GM12891 (cell line): ENCODE measurements around the gene ABCA1.
"Not testable (repeated sequence)": the region's sequence is repeated elsewhere in the genome, so short reads cannot be mapped to it uniquely, and the experiment has no call there.

ENCODE experiments used
- DNase-seq: peaks from one replicate; pipeline ENCODE4 v3.0.0; 2011; ENCODE audit warnings: low spot score; ENCODE audit not compliant: insufficient read length
- FAIRE-seq: peaks from 2 replicates; lab custom pipeline; 2011; peaks lifted over from hg19 to GRCh38; lab: Jason Lieb, UNC
- PAX5 ChIP-seq: IDR thresholded peaks from 2 replicates; pipeline ENCODE4 v1.6.1; 2011; ENCODE audit warnings: low read length, moderate library complexity, mild to moderate bottlenecking; ENCODE audit not compliant: insufficient read depth, severe bottlenecking
- POLR2A ChIP-seq: IDR thresholded peaks from 2 replicates; pipeline ENCODE4 v1.6.1; 2011; ENCODE audit warnings: low read depth, low read length, control low read depth
- POLR2AphosphoS5 ChIP-seq: IDR thresholded peaks from 2 replicates; pipeline ENCODE4 v1.6.1; 2011; ENCODE audit warnings: low read depth, low read length, control low read depth
- POU2F2 ChIP-seq: IDR thresholded peaks from 2 replicates; pipeline ENCODE4 v1.6.1; 2011; ENCODE audit warnings: low read depth, mild to moderate bottlenecking, control low read depth, low read length, moderate library complexity
- SPI1 ChIP-seq: IDR thresholded peaks from 2 replicates; pipeline ENCODE4 v1.6.1; 2011; ENCODE audit warnings: low read depth, low read length, control low read depth
- TAF1 ChIP-seq: IDR thresholded peaks from 2 replicates; pipeline ENCODE4 v1.6.1; 2011; ENCODE audit warnings: low read depth, low read length, control low read depth

Gene ABCA1

DNA sequence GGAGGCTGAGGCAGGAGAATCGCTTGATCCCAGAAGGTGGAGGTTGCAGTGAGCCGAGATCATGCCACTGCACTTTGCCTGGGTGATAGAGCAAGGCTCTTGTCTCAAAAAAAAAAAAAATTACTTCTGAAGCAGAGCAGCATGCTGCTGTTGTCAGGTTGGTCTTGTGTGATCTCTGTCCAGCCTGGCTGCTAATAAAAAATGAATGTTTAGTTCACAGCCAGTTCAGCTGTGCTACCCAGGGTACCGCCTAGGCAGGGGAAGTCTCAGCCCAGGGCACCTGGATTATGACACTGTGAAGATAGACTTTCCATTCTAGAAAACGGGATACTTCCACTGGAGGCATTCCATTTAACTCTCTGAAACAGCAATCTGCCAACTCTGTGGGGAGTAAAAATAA is 23.5 kb upstream of the ABCA1 start:
- DNase-seq: no peak
- TF ChIP-seq TAF1: no peak
- no peak for TF ChIP-seq SPI1
- TF ChIP-seq PAX5: no peak
- no peak for TF ChIP-seq POLR2A
- no peak for TF ChIP-seq POU2F2
- TF ChIP-seq POLR2AphosphoS5: no peak
- no peak for FAIRE-seq

DNA sequence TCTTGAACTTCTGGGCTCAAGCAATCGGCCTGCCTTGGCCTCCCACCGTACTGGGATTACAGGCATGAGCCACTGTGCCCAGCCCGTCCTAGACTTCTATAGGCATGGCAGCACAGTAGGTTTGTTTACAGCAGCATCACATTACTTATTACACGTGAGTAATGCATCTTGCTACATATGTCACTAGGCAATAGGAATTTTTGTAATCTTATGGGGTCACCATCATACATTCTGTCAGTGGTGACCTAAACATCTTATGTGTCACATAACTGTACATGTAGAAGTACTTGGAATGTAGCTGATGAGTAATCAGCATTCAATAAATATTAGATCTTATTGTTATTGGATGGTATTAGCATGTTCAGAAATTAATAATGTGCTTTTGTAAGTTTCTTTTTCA is 22.9 kb upstream of the ABCA1 start:
- TF ChIP-seq PAX5 (no peak), POU2F2 (no peak), SPI1 (no peak), TAF1 (no peak), POLR2AphosphoS5 (no peak), POLR2A (no peak)
- no peak for DNase-seq
- no peak for FAIRE-seq

DNA sequence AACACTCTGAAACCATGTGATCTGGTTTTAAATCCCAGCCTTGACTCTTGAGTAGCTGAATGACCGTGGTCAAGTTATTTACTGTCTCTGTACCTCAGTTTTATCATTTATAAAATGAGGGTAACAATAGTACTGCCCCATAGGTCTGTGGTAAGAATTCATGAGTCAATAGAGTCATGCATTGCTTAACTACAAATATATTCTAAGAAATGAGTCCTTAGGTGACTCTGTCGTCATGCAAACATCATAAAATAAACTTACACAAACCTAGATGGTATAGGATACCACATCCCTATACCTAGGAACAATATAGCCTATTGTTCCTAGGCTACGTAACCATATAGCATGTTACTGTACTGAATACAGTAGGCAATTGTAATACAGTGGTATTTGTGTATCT is 20.3 kb upstream of the ABCA1 start:
- TF ChIP-seq POU2F2 (no peak), POLR2AphosphoS5 (no peak), PAX5 (no peak), TAF1 (no peak), SPI1 (no peak)
- DNase-seq: no peak
- FAIRE-seq: no peak

DNA sequence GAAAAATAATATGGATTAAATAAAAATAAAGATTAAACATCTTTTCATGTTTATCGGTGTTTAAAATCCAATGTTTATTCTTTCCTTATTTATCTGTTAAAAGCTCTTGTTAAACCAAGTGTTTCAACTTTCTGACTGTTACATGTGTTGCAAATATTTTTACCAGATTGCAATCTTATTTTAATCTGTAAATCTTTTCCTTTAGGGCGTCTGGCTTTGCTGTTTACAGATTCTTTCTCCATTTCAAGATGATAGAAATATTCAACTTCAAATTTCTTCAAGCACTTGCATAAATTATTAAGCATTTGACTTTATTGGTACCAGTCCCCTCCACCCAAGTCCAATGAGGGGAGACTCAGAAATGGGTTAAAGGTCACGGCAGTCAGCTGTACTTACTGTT is 16.9 kb upstream of the ABCA1 start:
- no peak for TF ChIP-seq PAX5
- no peak for TF ChIP-seq SPI1
- no peak for TF ChIP-seq POLR2A
- no peak for TF ChIP-seq TAF1
- no peak for TF ChIP-seq POLR2AphosphoS5
- no peak for TF ChIP-seq POU2F2
- DNase-seq (no peak), FAIRE-seq (no peak)

DNA sequence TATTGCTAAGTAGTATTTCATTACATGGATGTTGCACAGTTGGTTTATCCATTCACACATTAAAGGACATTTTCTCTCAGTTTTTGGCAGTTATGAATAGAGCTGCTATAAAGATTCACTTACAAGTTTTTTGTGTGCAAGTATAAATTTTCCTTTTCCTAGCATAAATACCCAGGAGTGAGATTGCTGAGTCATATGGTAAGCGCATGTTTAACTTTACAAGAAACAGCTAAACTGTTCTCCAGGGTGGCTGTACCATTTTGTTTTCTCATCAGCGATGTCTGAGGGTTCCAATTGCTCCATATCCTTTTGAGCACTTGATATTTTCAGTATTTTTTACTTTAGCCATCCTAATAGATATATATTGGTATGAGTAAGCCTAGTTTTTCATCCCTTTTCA is 16.4 kb upstream of the ABCA1 start:
- TF ChIP-seq PAX5: no peak
- TF ChIP-seq POU2F2: no peak
- TF ChIP-seq POLR2AphosphoS5: no peak
- no peak for TF ChIP-seq POLR2A
- TF ChIP-seq SPI1: no peak
- DNase-seq (no peak), FAIRE-seq (no peak)

DNA sequence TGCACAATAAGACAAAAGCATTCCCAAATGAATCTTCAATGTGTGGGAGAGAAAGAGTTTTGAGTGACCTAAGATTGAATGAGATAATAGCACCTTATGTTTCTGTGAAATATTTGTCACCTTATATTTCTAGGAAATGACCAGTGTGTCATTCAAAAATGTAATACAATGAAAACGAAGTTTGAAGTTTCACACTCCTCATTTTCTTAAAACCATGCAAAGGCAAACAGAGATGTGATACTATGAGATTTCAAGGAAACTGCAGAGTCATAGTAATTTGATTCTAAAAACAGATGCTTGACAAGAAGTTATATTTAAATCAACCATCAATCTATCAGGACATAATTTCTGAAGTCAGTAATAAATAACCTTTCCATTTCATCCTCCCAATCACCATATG is 13.6 kb upstream of the ABCA1 start:
- no peak for FAIRE-seq
- DNase-seq: no peak

DNA sequence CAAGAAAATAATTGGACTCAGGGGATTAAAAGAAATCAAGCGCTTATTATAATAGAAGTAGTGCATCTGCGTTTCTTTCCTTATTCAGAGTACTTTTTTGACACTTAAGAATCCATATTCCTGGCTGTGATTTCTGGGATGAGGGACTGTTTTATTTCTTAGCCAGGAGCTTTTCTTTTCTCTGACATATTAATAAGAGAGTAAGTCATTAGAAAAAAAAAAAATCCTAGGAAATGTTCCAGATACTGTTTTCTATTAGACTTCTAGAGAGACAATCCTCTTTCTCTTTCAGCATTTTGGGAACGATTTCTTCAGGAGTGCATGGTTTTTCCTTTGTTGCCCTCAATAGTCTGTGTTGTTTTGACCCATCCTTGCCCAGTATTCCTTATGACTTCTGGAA is 8.3 kb upstream of the ABCA1 start:
- DNase-seq (no peak), FAIRE-seq (no peak)
- TF ChIP-seq POLR2AphosphoS5 (no peak), TAF1 (no peak), PAX5 (no peak), SPI1 (no peak), POLR2A (no peak), POU2F2 (no peak)

More for the DNA sequence above, 13.6 kb upstream of the ABCA1 start:
- TF ChIP-seq POLR2AphosphoS5: no peak
- TF ChIP-seq SPI1: no peak
- no peak for TF ChIP-seq TAF1
- no peak for TF ChIP-seq POLR2A
- no peak for TF ChIP-seq POU2F2

DNA sequence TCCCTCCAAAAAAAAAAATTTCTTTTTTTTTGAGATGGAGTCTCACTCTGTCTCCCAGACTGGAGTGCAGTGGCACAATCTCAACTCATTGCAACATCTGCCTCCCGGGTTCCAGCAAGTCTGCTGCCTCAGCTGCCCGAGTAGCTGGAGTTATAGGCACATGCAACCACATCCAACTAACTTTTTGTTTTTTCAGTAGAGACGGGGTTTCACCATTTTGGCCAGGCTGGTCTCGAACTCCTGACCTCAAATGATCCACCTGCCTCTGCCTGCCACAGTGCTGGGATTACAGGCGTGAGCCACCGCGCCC is 7.5 kb upstream of the ABCA1 start:
- not testable (repeated sequence) for DNase-seq, FAIRE-seq

DNA sequence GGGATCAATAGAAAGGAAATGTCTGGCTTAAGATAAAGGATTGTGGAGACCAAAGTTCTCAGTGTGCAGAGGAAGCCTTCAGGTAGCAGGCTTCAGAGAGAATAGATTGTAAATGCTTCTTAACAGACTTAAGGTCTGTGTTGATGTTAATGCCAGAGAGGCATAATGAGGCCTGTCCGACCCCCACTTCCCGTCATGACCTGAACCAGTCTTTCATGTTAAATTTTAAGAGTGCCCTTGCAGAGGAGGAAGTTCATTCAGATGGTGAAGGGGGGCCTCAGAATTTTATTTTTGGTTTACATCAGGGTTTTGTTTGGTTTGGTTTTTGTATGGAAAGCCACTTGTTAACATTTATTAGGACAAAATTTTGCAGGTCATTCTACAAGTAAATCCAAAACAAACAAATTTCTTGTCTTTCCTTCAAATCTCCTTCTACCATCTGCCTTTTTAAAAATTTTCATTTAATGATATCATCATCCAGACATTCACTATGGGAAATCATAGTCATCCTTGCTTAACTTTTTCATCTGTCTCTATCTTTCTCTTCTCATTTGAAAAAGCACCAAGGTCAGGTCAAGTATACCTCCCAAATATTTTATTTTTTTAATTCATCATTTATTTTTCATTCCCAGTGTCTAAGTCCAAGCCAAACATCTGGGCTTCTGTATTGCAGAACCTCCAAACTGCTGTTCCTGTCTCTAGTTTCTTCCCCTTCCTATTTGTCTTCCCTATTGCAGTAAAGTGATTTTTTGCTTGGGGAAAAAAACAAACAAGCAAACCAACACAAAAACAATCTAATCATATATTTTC is 6.9 kb upstream of the ABCA1 start:
- FAIRE-seq: no peak
- TF ChIP-seq POU2F2 (no peak), SPI1 (no peak), POLR2A (no peak), TAF1 (no peak), POLR2AphosphoS5 (no peak), PAX5 (no peak)
- no peak for DNase-seq

DNA sequence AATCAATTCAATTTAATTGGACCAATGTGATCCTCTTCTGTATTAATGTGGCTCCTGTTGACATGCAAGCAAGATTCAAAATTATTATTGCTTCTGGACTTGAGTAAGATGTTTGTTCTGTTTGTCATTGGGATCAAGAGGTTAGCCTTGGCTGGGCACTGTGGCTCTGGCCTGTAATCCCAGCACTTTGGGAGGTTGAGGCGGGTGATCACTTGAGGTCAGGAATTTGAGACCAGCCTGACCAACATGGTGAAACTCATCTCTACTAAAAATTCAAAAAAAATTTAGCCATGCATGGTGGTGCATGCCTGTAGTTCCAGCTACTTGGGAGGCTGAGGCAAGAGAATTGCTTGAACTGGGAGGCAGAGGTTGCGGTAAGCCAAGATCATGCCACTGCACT is 5.1 kb upstream of the ABCA1 start:
- not testable (repeated sequence) for DNase-seq, FAIRE-seq

DNA sequence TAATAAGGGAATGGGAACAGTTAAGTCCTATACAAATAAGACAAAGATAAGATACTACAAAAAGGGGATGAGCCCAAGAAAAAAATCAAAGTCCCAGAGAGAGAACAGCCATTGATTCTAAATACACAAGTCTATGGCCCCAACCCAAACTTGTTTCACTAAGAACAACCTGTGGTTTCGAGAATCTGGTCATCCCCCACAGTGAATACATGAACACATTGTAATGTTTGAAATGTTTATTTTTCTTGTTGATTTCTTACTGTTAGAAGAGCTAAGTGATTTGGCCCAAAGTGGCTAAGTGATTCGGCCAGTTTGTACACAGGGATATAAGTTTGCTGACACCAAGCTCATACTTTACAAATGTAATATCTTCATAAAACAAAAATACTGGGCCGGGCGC is 3.3 kb upstream of the ABCA1 start:
- FAIRE-seq (no peak), DNase-seq (no peak)
- TF ChIP-seq POU2F2 (no peak), POLR2A (no peak), SPI1 (no peak), TAF1 (no peak), POLR2AphosphoS5 (no peak), PAX5 (no peak)
